Jurkat, Clone E6-1 (cell line): ENCODE data around the gene SLA2. TPM values are rescaled to one million over a fixed set of nuclear protein-coding genes. Genes with fewer than 3 reads are reported as not detected.
"Not testable (repeated sequence)": the region's sequence is repeated elsewhere in the genome, so short reads cannot be mapped to it uniquely, and the experiment has no call there.

Experiments used
- DNase-seq: peaks from one replicate; pipeline ENCODE4 v3.0.0-alpha.2; 2011; ENCODE audit warnings: low read depth, low spot score
- H3K4me3 ChIP-seq: 2 replicates; pipeline ENCODE4 v1.5.1; 2011; ENCODE audit warnings: mild to moderate bottlenecking, low read length, control low read depth, moderate library complexity
- polyA plus RNA-seq: library from polyadenylated mRNA; unstranded; fragments of >200 nt; gene quantifications from one replicate; pipeline ENCODE4 v1.2.1, GENCODE V29; 2012; ENCODE audit warnings: missing spikeins; ENCODE audit not compliant: insufficient read length, insufficient read depth

Gene SLA2, protein sequence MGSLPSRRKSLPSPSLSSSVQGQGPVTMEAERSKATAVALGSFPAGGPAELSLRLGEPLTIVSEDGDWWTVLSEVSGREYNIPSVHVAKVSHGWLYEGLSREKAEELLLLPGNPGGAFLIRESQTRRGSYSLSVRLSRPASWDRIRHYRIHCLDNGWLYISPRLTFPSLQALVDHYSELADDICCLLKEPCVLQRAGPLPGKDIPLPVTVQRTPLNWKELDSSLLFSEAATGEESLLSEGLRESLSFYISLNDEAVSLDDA
- polyA plus RNA-seq, result 55.6 TPM

DNA sequence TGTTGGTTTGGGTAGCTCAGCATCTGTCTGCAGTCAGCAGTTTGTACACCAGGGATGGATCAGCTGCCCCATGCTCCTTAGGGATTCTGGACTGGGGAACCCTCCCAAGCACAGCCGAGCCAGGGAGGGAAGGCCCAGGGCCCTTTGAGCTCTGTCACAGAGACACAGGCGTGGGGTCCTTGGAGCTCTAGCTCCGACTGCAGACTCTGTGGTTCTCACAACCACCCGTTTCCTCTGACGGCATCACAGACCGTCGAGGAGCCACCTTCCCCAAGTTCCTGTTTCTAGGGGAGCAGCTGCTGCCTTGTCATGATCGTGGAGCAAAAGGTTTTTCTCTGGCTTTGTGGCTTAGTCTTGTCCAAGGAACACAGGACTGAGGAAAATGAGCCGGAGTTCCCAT is at the start of gene SLA2:
Gene SLA2, minus strand, starts transcription at position 199 of the 400 bp plus-strand sequence. CDS start 4,861 bp downstream, outside the sequence.
- DNase-seq, result peak; percentile 87
- peak within 1 kb of the TSS; percentile 78 for H3K4me3 ChIP-seq

DNA sequence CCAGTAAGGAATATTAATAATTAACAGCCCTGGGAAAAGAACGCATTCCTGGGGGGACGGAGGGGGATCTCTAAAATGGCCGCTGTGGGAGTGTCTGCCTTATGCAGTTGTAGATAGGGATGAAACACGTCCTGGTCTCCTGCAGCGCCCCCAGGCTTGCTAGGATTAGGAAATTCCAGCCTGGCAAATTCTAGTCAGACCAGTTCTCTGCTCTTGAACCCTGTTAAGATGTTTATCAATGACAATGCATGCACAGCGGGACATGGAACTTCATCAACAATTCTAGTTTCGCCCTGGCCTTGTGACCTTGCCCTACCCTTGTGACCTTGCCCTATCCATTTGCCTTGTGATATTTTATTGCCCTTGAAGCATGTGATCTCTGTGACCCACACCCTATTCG is 49.5 kb upstream of the SLA2 start:
- not testable (repeated sequence) for H3K4me3 ChIP-seq, DNase-seq

DNA sequence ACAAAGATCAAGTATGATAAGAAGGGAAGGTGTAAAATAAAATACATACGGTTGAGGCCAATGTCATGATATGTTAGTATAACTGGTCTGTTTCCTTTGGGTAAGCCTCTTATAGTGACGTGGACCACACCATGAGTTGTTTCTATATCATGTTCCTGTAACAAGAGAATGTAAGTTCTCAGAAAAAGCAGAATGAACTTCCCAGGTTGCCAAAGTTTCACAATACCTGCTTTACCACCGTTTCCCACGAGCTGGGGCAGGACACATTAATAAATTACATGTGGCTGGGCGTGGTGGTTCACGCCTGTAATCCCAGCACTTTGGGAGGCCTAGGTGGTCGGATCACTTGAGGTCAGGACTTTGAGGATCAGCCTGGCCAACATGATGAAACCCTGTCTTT is 42.6 kb upstream of the SLA2 start:
- H3K4me3 ChIP-seq, result no peak overlapping the region
- DNase-seq, result no peak

DNA sequence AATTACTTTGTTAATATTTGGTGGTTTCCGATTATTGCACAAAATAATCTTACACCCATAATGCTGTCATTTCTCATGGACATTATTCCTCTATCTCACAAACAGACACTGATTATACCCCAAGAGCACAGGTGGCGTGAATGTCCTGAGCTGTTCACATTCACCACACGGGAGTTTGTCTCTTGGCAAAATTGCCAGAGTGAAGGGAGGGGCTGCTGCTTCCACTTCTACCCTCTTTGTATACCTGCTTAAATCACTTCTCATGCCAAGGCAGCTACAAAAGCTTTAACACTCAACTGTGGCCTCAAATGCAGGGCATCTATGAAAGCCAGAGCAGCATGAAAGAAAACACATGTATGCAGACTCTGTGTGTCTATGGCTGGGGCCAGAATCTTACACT is 41.9 kb upstream of the SLA2 start:
- DNase-seq, result no peak
- no peak overlapping the region for H3K4me3 ChIP-seq

DNA sequence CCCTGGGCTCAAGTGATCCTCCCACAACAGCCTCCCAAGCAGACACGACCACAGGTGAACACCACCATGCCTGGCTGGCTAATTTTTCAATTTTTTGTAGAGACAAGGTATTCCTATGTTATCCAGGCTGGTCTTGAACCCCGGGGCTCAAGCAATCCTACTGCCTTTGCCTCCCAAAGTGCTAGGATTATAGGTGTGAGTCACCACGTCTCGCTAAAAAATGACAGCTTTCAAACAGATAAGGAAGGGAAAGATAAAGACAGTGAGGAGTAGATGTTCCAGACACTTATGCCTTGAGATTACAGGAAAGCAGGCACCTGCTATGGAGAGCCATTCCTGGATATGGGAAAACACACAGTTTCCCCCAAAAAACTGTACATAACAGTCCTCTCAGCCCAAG is 40.9 kb upstream of the SLA2 start:
- H3K4me3 ChIP-seq, result no peak overlapping the region
- no peak for DNase-seq

DNA sequence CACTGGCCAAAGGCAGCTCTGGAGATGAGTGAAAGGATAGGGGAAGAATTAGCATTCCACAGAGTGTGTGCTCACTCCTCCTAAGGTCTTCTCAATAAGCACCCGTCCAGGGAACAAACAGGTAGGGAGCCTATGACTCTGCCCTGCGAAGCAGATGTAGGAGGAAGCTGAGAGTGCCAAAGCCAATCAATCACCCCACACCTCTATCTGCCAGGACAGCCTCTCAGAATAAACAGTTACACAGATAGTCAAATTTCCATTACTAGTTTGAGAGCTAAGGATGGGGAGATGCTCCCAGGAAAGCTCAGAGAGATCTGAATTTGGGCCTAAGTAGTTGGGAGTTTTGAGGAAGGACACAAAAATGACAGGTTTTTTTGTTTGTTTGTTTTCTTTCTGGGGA is 40.5 kb upstream of the SLA2 start:
- DNase-seq, result no peak
- no peak overlapping the region for H3K4me3 ChIP-seq

DNA sequence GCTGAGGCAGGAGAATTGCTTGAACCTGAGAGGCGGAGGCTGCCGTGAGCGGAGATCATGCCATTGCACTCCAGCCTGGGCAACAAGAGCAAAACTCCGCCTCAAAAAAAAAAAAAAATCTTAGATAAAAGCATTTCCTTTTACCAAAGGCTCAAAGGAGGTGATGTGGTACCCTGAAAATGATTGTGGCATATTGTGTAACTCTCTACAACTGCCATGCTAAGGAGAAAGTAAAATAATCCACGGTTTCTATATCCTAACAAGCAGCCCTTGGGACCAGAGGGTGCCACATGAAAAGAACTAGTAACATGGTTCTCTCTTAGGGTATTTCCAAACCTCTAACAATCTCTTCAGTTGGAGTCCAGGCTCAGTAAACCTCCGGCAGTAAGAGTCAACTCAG is 38.8 kb upstream of the SLA2 start:
- DNase-seq, result peak; percentile 54
- H3K4me3 ChIP-seq, result no peak overlapping the region

DNA sequence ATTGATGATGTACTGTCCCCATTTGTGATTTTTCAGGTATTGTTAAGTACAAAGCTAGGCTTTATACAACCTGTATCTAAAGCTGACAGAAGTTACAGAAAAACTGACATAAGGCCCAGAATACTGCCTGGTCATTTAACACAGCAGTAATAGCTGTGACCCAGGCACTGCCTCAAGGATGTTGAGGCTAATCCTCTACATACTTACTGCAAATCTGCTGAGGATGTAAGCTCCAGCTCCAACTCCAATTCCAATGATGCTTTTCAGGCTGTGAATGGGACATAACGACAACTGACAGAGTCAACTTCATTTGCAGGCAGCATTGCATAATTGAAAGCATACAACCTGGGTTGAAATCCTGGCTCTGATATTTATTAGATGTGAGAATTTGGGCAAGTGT is 36.3 kb upstream of the SLA2 start:
- H3K4me3 ChIP-seq, result no peak overlapping the region
- DNase-seq, result no peak

DNA sequence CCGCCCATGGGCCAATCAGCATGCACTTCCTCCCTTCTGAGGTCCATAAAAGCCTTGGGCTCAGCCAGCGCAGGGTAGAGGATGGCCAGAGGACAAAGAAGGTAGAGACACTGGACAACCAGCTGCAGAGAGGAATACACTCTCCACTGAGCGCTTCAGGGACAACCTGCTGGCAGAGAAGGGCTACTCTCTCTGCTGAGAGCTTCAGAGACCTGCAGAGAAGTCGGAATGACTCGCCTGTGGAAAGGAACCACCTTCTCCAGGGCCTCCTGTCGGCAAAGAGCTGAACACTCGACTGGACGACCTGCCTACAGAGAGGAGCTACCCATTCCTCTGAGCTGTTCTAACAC is 31.4 kb upstream of the SLA2 start:
- DNase-seq, result no peak
- H3K4me3 ChIP-seq, result no peak overlapping the region

DNA sequence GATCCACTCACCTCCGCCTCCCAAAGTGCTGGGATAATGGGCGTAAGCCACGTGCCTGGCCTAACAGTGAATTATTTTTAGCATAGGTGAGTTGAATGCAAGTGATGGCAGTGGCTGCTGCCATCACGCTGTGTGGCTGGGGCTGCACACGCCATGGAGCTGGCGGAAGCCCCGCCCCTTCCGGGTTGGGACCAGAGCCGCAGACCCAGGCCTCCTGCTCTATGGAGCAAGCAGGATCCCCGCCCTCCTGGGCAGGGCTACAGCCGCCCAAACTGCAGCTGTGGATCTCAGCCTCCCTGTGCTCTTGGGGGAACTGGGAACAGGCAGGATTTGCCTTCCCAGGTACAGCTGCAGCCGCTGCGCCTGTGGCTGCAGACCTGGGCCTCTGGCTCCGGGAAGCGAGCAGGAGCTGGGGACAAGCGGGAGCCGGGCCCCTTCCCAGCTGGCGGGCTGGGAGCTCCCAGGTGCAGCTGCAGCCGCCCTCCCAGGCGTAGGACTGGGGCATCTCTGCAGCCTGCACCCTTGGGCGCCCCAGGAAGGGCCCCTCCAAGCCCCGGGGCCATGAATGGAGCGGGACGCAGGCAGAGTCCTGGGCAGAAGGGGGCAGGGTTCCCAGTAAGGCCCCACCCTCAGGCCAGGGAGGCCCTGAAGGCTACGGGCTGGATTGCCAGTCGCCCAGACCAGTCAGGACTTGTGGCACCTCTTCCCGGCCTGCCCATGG is 30.9 kb upstream of the SLA2 start:
- DNase-seq, result no peak
- H3K4me3 ChIP-seq, result no peak overlapping the region

DNA sequence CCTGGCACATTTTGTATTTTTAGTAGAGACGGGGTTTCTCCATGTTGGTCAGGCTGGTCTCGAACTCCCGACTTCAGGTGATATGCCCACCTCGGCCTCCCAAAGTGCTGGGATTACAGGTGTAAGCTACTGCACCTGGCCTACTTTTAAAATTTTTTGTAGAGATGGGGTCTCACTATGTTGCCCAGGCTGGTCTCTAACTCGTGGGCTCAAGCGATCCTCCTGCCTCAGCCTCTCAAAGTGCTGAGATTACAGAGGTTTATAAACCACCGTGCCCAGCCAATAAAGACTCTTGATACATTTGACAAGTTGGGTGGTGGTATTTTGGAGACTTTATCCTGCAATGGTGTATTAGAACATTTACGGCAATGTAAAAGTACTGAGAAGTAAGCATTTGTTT is 29.5 kb upstream of the SLA2 start:
- not testable (repeated sequence) for H3K4me3 ChIP-seq, DNase-seq

DNA sequence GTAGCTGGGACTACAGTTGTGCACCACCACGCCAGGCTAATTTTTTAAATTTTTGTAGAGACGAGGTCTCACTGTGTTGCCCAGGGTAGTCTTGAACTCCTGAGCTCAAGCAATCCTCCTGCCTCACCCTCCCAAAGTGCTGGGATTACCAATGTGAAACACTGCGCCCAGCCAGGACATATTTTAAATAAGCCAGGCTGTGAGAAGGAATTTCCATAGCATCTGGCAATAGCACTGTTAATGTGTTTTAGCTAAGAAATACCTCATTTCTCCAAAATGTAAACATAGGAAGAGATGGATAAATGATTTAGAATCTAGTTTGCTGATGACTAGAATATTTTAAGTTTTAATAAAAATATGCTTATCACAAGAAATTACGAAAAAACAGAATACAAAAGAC is 27.0 kb upstream of the SLA2 start:
- DNase-seq, result no peak
- no peak overlapping the region for H3K4me3 ChIP-seq

DNA sequence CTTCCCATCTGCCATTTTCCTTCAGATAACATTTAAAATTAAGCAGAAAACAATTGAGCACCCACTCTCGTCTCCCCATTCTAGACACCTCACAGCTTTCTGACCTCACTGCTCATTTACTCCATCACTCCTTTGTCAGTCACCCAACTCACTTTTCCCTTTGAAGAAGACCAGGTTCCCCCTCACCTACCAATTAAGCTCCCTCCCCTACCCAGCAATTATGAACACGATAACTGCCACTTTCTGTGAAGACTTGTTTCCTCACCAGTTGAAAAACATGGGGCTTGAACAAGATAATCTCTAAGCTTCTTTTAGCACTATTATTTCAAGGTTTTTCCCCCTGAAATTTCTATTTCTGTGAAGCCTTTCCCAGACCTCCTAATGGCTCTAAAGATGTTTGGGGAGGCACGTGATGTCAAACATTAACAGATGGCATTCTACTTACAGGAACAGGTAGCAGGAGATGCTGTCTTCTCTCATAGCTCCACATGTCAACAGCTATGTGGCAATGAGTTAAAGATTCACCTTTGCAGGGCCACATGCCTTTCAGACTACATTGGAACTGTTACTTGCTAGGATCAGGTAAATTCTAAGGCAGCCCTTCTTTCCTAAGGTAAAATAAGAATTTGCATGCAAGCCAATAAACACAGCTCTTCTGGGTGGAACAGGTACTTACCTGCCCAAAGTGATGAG is 24.8 kb upstream of the SLA2 start:
- no peak for DNase-seq
- no peak overlapping the region for H3K4me3 ChIP-seq

DNA sequence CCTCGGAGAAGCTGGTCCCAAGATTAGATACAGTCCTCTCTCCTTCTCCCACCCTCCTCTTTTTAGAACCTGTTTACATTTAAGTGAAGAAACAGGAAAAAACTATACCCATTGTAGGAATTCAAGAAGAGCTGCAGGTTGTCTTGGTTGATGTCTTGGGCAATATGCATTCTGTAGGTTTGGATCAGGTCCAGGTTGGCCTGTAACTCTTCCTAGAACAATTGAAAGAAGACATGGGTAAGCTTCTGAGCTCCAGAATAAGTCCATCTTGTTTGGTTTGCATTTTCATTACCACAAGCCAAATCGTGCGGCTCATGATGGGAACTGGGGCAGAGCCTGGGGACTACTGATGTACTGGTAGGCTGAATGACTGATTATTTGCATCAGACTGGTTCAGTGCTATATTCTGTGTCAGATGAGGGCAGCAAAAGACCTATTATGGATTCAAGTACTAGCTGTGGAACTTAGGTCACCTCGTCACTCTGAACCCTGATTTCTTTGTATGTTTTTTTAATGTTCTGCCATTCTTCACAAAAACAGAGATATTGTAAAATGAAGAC is 20.3 kb upstream of the SLA2 start:
- no peak for DNase-seq
- no peak overlapping the region for H3K4me3 ChIP-seq

DNA sequence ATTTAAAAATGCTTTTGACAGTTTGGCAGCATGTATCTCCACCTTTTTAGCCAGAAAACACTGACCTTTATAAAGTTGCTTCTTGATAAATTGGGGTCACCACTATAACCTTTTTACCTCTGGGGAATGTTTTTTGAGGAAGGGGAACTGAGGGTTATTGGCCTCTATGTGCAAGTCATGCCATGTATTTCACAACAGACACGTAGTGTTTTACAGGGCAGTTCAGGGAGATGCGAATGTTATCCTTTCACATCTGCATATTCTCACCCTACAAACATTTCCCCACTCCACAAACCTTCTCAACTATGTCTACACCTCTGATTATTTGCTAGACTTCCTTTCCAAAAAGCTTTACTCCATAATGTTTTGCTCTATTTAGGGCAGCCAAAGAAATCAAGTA is 17.0 kb upstream of the SLA2 start:
- H3K4me3 ChIP-seq, result no peak overlapping the region
- DNase-seq, result no peak

DNA sequence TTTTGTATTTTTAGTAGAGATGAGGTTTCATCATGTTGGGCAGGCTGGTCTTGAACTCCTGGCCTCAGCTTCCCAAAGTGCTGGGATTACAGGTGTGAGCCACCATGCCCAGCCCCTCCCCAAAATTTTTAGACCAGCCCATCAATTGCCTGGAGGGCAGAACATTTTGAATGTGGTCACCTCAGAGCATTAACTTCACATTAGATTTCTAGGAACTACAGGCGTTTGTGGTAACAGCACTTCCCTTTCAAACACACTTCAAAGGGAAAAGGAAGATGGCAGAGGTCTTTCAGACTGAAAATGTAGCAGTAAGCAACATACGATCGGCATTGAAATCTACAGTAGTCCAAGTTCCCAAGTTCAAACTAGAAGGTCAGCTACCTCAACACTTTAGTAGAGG is 12.3 kb upstream of the SLA2 start:
- DNase-seq, result peak; percentile 87
- H3K4me3 ChIP-seq, result no peak overlapping the region; the same call in 1 of the 2 replicates

DNA sequence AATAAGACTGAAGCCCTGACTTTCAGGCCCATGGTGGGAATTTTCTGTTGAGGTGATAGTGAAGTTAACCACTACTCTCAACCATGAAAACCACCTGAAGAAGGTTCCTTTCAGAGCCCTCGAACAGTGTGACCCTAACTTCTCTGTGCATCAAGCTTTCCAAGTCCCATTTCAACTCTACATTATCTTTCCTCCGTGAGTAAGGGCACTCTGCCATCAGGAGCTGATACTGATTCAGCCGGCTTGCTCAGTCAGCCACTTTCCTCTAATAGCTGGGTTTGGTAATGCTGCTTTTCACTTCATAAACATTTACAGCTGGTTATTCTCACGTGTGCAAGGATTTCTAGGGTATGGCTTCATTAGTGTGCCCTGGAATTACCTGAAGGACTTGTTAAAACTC is 10.7 kb upstream of the SLA2 start:
- no peak for DNase-seq
- no peak overlapping the region for H3K4me3 ChIP-seq

DNA sequence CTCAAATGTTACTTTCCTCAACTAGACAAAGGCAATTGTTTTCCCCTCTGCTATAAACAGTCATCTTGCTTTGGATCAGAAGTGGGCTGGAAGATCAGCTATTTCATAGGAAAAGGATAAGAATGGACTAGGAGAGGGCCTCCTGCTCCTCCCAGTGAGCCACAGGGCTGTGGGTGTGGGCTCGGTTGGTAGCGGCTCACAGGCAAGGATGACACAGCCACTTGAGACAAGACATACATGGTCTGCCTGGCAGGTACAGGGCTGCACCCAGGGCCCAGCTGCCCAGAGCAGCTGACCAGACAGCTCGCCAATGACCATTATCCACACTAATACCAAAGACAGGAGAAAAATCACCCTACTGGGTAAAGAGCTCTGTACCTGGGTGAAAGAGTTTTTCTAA is 9.0 kb upstream of the SLA2 start:
- no peak overlapping the region for H3K4me3 ChIP-seq
- DNase-seq, result no peak

DNA sequence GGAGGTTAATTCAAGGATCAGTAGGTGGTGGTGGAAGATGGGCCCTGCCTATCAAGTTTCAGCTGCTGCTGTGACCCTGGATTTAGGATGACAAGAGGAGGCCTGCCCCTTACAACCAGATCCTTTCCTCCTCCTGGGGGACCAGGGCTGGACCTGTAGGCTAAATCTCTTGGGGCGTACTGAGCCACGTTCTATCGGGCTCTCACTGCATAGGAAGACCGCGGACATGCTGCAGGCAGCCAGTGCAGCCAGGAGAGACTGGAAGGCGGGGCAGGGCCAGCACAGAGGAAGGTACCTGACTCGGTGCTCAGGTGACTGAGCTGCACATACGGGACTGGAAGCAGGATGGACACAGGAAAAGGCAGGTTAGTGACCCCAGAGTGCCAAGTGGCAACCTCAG is 8.5 kb upstream of the SLA2 start:
- no peak for DNase-seq
- H3K4me3 ChIP-seq, result no peak overlapping the region

DNA sequence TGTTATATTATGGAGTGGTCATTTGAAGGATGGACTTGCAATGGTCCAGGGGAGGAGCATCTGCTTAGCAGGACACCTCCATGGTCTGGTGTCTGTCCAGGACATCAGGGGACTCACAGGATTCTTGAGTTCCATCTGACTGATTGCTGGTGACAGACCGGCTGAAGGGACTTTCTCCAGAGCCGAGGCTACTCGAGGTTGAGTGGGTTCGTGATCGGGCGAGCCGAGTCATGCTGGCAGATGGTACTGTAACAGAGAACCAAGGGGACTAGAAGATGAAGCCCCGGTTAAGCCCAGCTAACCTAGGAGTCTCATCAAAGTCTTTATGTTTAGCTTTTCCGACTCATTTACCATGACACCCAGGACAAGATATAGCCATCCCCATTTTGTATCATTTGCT is 7.5 kb upstream of the SLA2 start:
- no peak for DNase-seq

More for the DNA sequence above, 7.5 kb upstream of the SLA2 start:
- no peak overlapping the region for H3K4me3 ChIP-seq
